HepG2 (cell line): ENCODE measurements around the gene THY1. TPM values are rescaled to one million over a fixed set of nuclear protein-coding genes. Genes with fewer than 3 reads are reported as not detected.

Experiments
- ATAC-seq: fragments of 200-7000 bp; cut with Tn5 transposase; 3 replicates; pipeline ENCODE4 v1.9.1; 2020; ENCODE audit warnings: mild to moderate bottlenecking, moderate library complexity
- BruUV-seq: library from RNA; stranded (reverse); fragments of 400-500 nt; replicated peaks from 2 replicates; lab custom pipeline; 2021; lab: Mats Ljungman, UMichigan
- CTCF ChIA-PET: fragments of 300-600 bp; formaldehyde crosslinking; extraction: SDS; loops from one replicate; lab custom pipeline; 2021; ENCODE audit warnings: low total read pairs, inconsistent platforms, low intra/inter-chr PET ratio; lab: Yijun Ruan, JAX
- POLR2A ChIA-PET: fragments of 350-600 bp; sonication (Branson Sonifier 250); formaldehyde crosslinking; loops from one replicate; lab custom pipeline; 2020; ENCODE audit warnings: antibody characterized with exemption, inconsistent platforms; lab: Yijun Ruan, JAX
- DNase-seq: peaks from one replicate; pipeline ENCODE4 v3.0.0-alpha.2; 2015; ENCODE audit warnings: low spot score
- FAIRE-seq: peaks from 3 replicates; lab custom pipeline; 2011; peaks lifted over from hg19 to GRCh38; lab: Jason Lieb, UNC
- H2AFZ ChIP-seq: one replicate; pipeline ENCODE4 v1.6.1; 2011; ENCODE audit warnings: low read length, inconsistent platforms
- H3K27ac ChIP-seq: fragments of 300-600 bp; 3 replicates; pipeline ENCODE4 v1.8.0; 2011; ENCODE audit warnings: mixed run types, mild to moderate bottlenecking, mixed read lengths, low read length, inconsistent platforms; ENCODE audit not compliant: insufficient read depth; ENCODE audit errors: extremely low read length
- H3K27me3 ChIP-seq, 2 experiments: fragments of 200-600 bp in 1 of 2; 2 replicates in 1 of 2; 3 replicates in 1 of 2; pipeline versions ENCODE4 v1.6.0 to v1.8.0; 2011; ENCODE audit warnings: low read length in 2 of 2, mild to moderate bottlenecking in 2 of 2, moderate library complexity in 2 of 2, inconsistent platforms in 1 of 2; ENCODE audit not compliant: insufficient read depth in 2 of 2, control insufficient read depth in 1 of 2
- H3K36me3 ChIP-seq, 2 experiments: fragments of 200-600 bp in 1 of 2; replicated peaks in 1 of 2; 2 replicates in 1 of 2; 3 replicates in 1 of 2; pipeline versions ENCODE4 v1.5.1 to v1.8.0; 2011; ENCODE audit warnings: low read length in 2 of 2, inconsistent platforms in 1 of 2; ENCODE audit not compliant: insufficient read depth in 2 of 2, control insufficient read depth in 1 of 2
- H3K4me1 ChIP-seq: 2 replicates; pipeline ENCODE4 v1.5.1; 2012; ENCODE audit warnings: low read length, inconsistent platforms; ENCODE audit not compliant: insufficient read depth
- H3K4me2 ChIP-seq: 2 replicates; pipeline ENCODE4 v1.6.0; 2011; ENCODE audit warnings: low read depth, low read length, inconsistent platforms
- H3K4me3 ChIP-seq, 3 experiments: fragments of 200-600 bp in 1 of 3; sonication (generic), shearing (Covaris generic) in 1 of 3; replicated peaks in 1 of 3; 2 replicates each; pipeline ENCODE4 v1.5.1; 2011 to 2016; ENCODE audit warnings: low read length in 3 of 3, inconsistent platforms in 2 of 3, low read depth in 2 of 3, mild to moderate bottlenecking in 2 of 3, control low read depth in 1 of 3, mixed read lengths in 1 of 3; ENCODE audit not compliant: insufficient read depth in 1 of 3
- H3K79me2 ChIP-seq: one replicate; pipeline ENCODE4 v1.6.1; 2011; ENCODE audit warnings: low read length, inconsistent platforms; ENCODE audit not compliant: insufficient read depth
- H3K9ac ChIP-seq: 2 replicates; pipeline ENCODE4 v1.6.0; 2011; ENCODE audit warnings: mild to moderate bottlenecking, low read depth, low read length, inconsistent platforms; ENCODE audit not compliant: insufficient read depth
- H3K9me3 ChIP-seq: 2 replicates; pipeline ENCODE4 v1.5.1; 2012; ENCODE audit warnings: mild to moderate bottlenecking, low read length
- H4K20me1 ChIP-seq: 2 replicates; pipeline ENCODE4 v1.6.0; 2011; ENCODE audit warnings: inconsistent platforms, mild to moderate bottlenecking, low read length, moderate library complexity; ENCODE audit not compliant: insufficient read depth
- ATAD3A ChIP-seq: sonication (generic); formaldehyde crosslinking; IDR thresholded peaks from 2 replicates; pipeline ENCODE4 v1.4.0; 2020; ENCODE audit warnings: missing genetic modification reagents
- CSRNP2 ChIP-seq: sonication (generic); formaldehyde crosslinking; conservative IDR thresholded peaks from 2 replicates; pipeline ENCODE4 v1.8.0; 2022; ENCODE audit warnings: low read depth, missing genetic modification reagents
- TIGD3 ChIP-seq: sonication (generic); formaldehyde crosslinking; IDR thresholded peaks from 2 replicates; pipeline ENCODE4 v1.5.1; 2020; ENCODE audit warnings: mild to moderate bottlenecking, missing genetic modification reagents, borderline replicate concordance
- ZBTB34 ChIP-seq: sonication (generic); formaldehyde crosslinking; IDR thresholded peaks from 2 replicates; pipeline ENCODE4 v1.8.0; 2022; ENCODE audit warnings: mild to moderate bottlenecking, missing genetic modification reagents
- ZNF207 ChIP-seq: fragments of 450-650 bp; IDR thresholded peaks from 2 replicates; pipeline ENCODE4 v1.6.1; 2016; ENCODE audit warnings: antibody characterized with exemption, borderline replicate concordance
- ZNF407 ChIP-seq: sonication (generic); formaldehyde crosslinking; IDR thresholded peaks from one replicate; pipeline ENCODE4 v1.5.1; 2020; ENCODE audit warnings: mild to moderate bottlenecking, missing genetic modification reagents; ENCODE audit errors: not compliant biosample characterization
- WGBS: methylation state at CpG from one replicate; pipeline ENCODE4 v1.1.6; 2017; ENCODE audit warnings: low lambda C conversion rate; 5-methylcytosine and 5-hydroxymethylcytosine counted together
- in situ Hi-C: cut with HindIII; loops from 2 replicates; pipeline ENCODE4 v1.10.0; 2017; ENCODE audit warnings: low pct_unique_long_range_greater_than_20kb; ENCODE audit not compliant: extremely low pct_ligation_motif_present
- intact Hi-C: fragments of 100-400 bp; cut with micrococcal nuclease; formaldehyde crosslinking; loops from one replicate; pipeline ENCODE4 v1.10.0; 2022; ENCODE audit not compliant: unreplicated experiment
- polyA plus RNA-seq, 8 experiments: library from polyadenylated mRNA; depleted of rRNA in 3 of 8; stranded (reverse) in 7 of 8; unstranded in 1 of 8; fragments of >200 nt; fragmentation: Illumina TruSeq in 4 of 8; extraction: Trizol in 4 of 8; gene quantifications; 2 replicates each; pipeline versions ENCODE4 v1.2.1 to v1.2.3, GENCODE V29; 2011 to 2016; ENCODE audit warnings: low read depth in 4 of 8, missing spikeins in 1 of 8, mixed read lengths in 1 of 8; ENCODE audit not compliant: insufficient read depth in 1 of 8
- total RNA-seq, 5 experiments: library from RNA; depleted of rRNA; stranded (reverse); fragments of >200 nt; fragmentation: Illumina TruSeq; extraction: Trizol; gene quantifications; 2 replicates each; pipeline ENCODE4 v1.2.3, GENCODE V29; 2016; ENCODE audit warnings: low read depth in 1 of 5

Gene THY1
- total and polyA plus RNA-seq, 2 of the 13 experiments (the other 11 are each of a cell fraction or from before 2014, with no cell fraction given) = not detected

GRCh38 chr11:119469506-119469905 is 46.5 kb upstream of the THY1 start:
- no peak for ATAC-seq
- in situ Hi-C loops (no loop called here), intact Hi-C loops (no loop called here)
- Histone ChIP-seq H3K36me3 (no peaks in the 10 kb centered on the region), H3K4me1 (peaks cover 25% of the 10 kb centered on the region), H3K27ac (no peak overlapping the region), H3K27me3 (no peaks in the 10 kb centered on the region), H3K9ac (no peak overlapping the region), H2AFZ (no peak overlapping the region), H3K79me2 (no peaks in the 10 kb centered on the region), H3K4me2 (no peak overlapping the region), H4K20me1 (no peaks in the 10 kb centered on the region), H3K9me3 (no peaks in the 10 kb centered on the region), H3K4me3 (no peak overlapping the region)
- ChIA-PET POLR2A (no interaction called here), CTCF (no interaction called here)
- BruUV-seq = no TSS peak
- WGBS = 39% methylated on average over 3 of the region's 3 CpGs
- no peak for FAIRE-seq
- DNase-seq = no peak
- TF ChIP-seq ZBTB34 (CRISPR knock-in tag) (no peak), CSRNP2 (CRISPR knock-in tag) (no peak), TIGD3 (CRISPR knock-in tag) (no peak), ZNF407 (CRISPR knock-in tag) (no peak), ZNF207 (no peak), ATAD3A (CRISPR knock-in tag) (no peak)
- TF ChIP-seq, all 625 proteins: peak for 0
